Panc1 (cell line): ENCODE results near the gene TTC28.
"Not testable (repeated sequence)": the region's sequence is repeated elsewhere in the genome, so short reads cannot be mapped to it uniquely, and the experiment has no call there.

Experiments used
- POLR2AphosphoS5 ChIP-seq: IDR thresholded peaks from 2 replicates; pipeline ENCODE4 v1.6.1; 2012; ENCODE audit warnings: mild to moderate bottlenecking, low read depth, low read length, moderate library complexity
- SIN3A ChIP-seq: IDR thresholded peaks from 2 replicates; pipeline ENCODE4 v1.6.1; 2012; ENCODE audit warnings: low read depth, mild to moderate bottlenecking, low read length, moderate library complexity, borderline replicate concordance; ENCODE audit not compliant: insufficient read depth
- TF ChIP-seq, protein P1 (sequence below): fragments of 450-650 bp; IDR thresholded peaks from 2 replicates; pipeline ENCODE4 v1.5.1; 2017; ENCODE audit warnings: mild to moderate bottlenecking

DNA sequence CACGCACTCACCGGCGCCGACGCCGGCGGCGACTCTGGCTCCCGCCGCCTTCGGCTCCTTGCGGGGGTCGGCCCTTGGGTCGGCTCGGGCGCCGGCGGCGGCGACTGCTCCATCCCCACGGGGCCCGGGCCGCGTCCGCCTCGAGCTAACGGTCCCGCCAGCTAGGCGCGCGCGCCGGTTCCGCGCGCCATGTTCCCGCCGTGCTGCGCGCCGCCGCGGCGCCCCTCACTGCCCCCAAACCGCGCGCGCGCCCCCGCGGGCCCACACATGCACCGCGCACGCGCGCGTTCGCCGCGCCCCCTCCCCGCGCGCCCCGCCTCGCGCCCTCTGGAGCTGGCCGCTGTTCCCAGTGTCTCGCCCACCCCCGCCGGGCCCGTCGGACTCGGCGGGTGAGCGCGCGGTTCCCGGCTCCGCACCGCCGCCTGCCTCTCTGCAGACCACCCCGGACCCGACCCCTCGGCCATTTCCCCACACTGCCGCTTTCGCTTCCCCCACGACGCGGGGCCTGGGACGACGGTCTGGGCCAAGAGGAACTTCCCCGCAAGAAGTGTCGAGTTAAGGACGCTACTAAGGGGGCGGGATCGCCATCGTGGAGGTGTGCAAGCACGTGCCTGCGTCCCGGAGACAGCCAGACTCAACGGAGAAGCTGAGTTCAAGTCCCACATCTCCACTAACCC is at the start of gene TTC28:
- TF ChIP-seq, protein P1, sequence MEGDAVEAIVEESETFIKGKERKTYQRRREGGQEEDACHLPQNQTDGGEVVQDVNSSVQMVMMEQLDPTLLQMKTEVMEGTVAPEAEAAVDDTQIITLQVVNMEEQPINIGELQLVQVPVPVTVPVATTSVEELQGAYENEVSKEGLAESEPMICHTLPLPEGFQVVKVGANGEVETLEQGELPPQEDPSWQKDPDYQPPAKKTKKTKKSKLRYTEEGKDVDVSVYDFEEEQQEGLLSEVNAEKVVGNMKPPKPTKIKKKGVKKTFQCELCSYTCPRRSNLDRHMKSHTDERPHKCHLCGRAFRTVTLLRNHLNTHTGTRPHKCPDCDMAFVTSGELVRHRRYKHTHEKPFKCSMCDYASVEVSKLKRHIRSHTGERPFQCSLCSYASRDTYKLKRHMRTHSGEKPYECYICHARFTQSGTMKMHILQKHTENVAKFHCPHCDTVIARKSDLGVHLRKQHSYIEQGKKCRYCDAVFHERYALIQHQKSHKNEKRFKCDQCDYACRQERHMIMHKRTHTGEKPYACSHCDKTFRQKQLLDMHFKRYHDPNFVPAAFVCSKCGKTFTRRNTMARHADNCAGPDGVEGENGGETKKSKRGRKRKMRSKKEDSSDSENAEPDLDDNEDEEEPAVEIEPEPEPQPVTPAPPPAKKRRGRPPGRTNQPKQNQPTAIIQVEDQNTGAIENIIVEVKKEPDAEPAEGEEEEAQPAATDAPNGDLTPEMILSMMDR: not testable (repeated sequence)
- TF ChIP-seq POLR2AphosphoS5, SIN3A: not testable (repeated sequence)
